Left ventricle myocardium inferior (tissue), 1 donor: ENCODE data around the gene PAX7. TPM values are rescaled to one million over a fixed set of nuclear protein-coding genes. Genes with fewer than 3 reads are reported as not detected.

Experiments used
- DNase-seq: peaks from one replicate; pipeline ENCODE4 v3.0.0-alpha.2; 2020
- H3K27ac ChIP-seq: fragments of 200-600 bp; replicated peaks from 2 replicates; pipeline ENCODE4 v1.8.0; 2021
- H3K27me3 ChIP-seq: fragments of 200-600 bp; 2 replicates; pipeline ENCODE4 v1.8.0; 2021; ENCODE audit warnings: low read depth
- H3K36me3 ChIP-seq: fragments of 200-600 bp; 2 replicates; pipeline ENCODE4 v1.8.0; 2021
- H3K4me1 ChIP-seq: fragments of 200-600 bp; 2 replicates; pipeline ENCODE4 v1.8.0; 2021
- H3K4me3 ChIP-seq: fragments of 200-600 bp; 2 replicates; pipeline ENCODE4 v1.8.0; 2021; ENCODE audit warnings: mild to moderate bottlenecking, moderate library complexity
- H3K9me3 ChIP-seq: fragments of 200-600 bp; replicated peaks from 2 replicates; pipeline ENCODE4 v1.8.0; 2021
- CTCF ChIP-seq: fragments of 200-600 bp; IDR thresholded peaks from 2 replicates; pipeline ENCODE4 v1.8.0; 2021; ENCODE audit warnings: antibody characterized with exemption, mild to moderate bottlenecking, borderline replicate concordance
- intact Hi-C: fragments of 100-400 bp; cut with micrococcal nuclease; formaldehyde crosslinking; loops from one replicate; pipeline ENCODE4 v1.11.0; 2022
- total RNA-seq: library from RNA; stranded (reverse); fragmentation: NEBNext Ultra II Directional; extraction: Animal tissue kit (Norgen Biotek cat#: 25700); gene quantifications from one replicate; pipeline ENCODE4 v1.2.1, GENCODE V29; 2021
- donor health status: DM: no; HTN: yes; CAD: no; lungs with severe emphysema.

Gene PAX7
- total RNA-seq, 1 donor from 2014 or later = not detected

GRCh38 chr1:18751425-18751824, 120.8 kb downstream of the PAX7 start:
- no peak for DNase-seq
- intact Hi-C loops = no loop called here
- Histone ChIP-seq H3K27me3 (peaks cover 97% of the 10 kb centered on the region), H3K36me3 (no peaks in the 10 kb centered on the region), H3K9me3 (peaks cover 42% of the 10 kb centered on the region), H3K4me3 (no peak overlapping the region), H3K4me1 (no peaks in the 10 kb centered on the region), H3K27ac (no peak overlapping the region)
- no peak for TF ChIP-seq CTCF

- no peak for DNase-seq
- peaks cover 90% of the 10 kb centered on the region for H3K27me3 ChIP-seq
- H3K9me3 ChIP-seq = peaks cover 52% of the 10 kb centered on the region
- no peaks in the 10 kb centered on the region for H3K4me1 ChIP-seq
- H3K36me3 ChIP-seq = no peaks in the 10 kb centered on the region
- H3K27ac ChIP-seq = no peak overlapping the region
- intact Hi-C loops = no loop called here
- no peak for TF ChIP-seq CTCF
- H3K4me3 ChIP-seq = no peak overlapping the region
Observed at GRCh38 chr1:18752409-18752808, 121.8 kb downstream of the PAX7 start.

- intact Hi-C loops = no loop called here
- no peak overlapping the region for H3K27ac ChIP-seq
- H3K9me3 ChIP-seq = peaks cover 33% of the 10 kb centered on the region
- peaks cover 86% of the 10 kb centered on the region for H3K27me3 ChIP-seq
- no peaks in the 10 kb centered on the region for H3K4me1 ChIP-seq
- no peak overlapping the region for H3K4me3 ChIP-seq
- no peak for DNase-seq
- TF ChIP-seq CTCF = no peak
- no peaks in the 10 kb centered on the region for H3K36me3 ChIP-seq
Observed at GRCh38 chr1:18760156-18760555, 129.5 kb downstream of the PAX7 start.

GRCh38 chr1:18761948-18762840, 131.5 kb downstream of the PAX7 start:
- DNase-seq = no peak
- no peak for TF ChIP-seq CTCF
- Histone ChIP-seq H3K4me1 (no peaks in the 10 kb centered on the region), H3K4me3 (no peak overlapping the region), H3K9me3 (peaks cover 13% of the 10 kb centered on the region), H3K27ac (no peak overlapping the region), H3K36me3 (no peaks in the 10 kb centered on the region), H3K27me3 (peaks cover 93% of the 10 kb centered on the region)
- intact Hi-C loops = no loop called here

- intact Hi-C loops = no loop called here
- H3K36me3 ChIP-seq = no peaks in the 10 kb centered on the region
- no peak for DNase-seq
Observed at GRCh38 chr1:18764362-18764761, 133.7 kb downstream of the PAX7 start.

More at GRCh38 chr1:18764362-18764761, 133.7 kb downstream of the PAX7 start:
- Histone ChIP-seq H3K9me3 (no peaks in the 10 kb centered on the region), H3K27me3 (peaks cover 100% of the 10 kb centered on the region), H3K4me3 (no peak overlapping the region), H3K27ac (no peak overlapping the region), H3K4me1 (no peaks in the 10 kb centered on the region)
- TF ChIP-seq CTCF = no peak
